Stromal cell of bone marrow (primary cell): ENCODE data around the gene STK24.
"Not testable (repeated sequence)": the region's sequence is repeated elsewhere in the genome, so short reads cannot be mapped to it uniquely, and the experiment has no call there.

ENCODE experiments used
- DNase-seq: peaks from one replicate; pipeline ENCODE4 v3.0.0-alpha.2; 2012; ENCODE audit warnings: low read depth

STK24 gene

GRCh38 chr13:98576963-98577835 lies at the start of gene STK24:
Gene STK24 (minus strand): TSS chr13:98577107. CDS start chr13:98576786, 321 bp downstream.
- peak; percentile 73 for DNase-seq

GRCh38 chr13:98626298-98626935 lies 49.5 kb upstream of the STK24 start:
- no peak for DNase-seq

- DNase-seq: not testable (repeated sequence)
Measured at GRCh38 chr13:98624589-98624988, 47.7 kb upstream of the STK24 start.

- no peak for DNase-seq
Measured at GRCh38 chr13:98622931-98623331, 46.0 kb upstream of the STK24 start.

GRCh38 chr13:98619556-98619955 lies 42.6 kb upstream of the STK24 start:
- no peak for DNase-seq

- DNase-seq: not testable (repeated sequence)
Measured at GRCh38 chr13:98615595-98615994, 38.7 kb upstream of the STK24 start.

- no peak for DNase-seq
Measured at GRCh38 chr13:98613591-98613990, 36.7 kb upstream of the STK24 start.

- no peak for DNase-seq
Measured at GRCh38 chr13:98609756-98610155, 32.8 kb upstream of the STK24 start.

- no peak for DNase-seq
Measured at GRCh38 chr13:98606296-98606695, 29.4 kb upstream of the STK24 start.

- DNase-seq: no peak
Measured at GRCh38 chr13:98599502-98600328, 22.8 kb upstream of the STK24 start.

GRCh38 chr13:98598043-98598442 lies 21.1 kb upstream of the STK24 start:
- no peak for DNase-seq

- no peak for DNase-seq
Measured at GRCh38 chr13:98595134-98595533, 18.2 kb upstream of the STK24 start.

- DNase-seq: no peak
Measured at GRCh38 chr13:98592362-98592732, 15.4 kb upstream of the STK24 start.

- DNase-seq: no peak
Measured at GRCh38 chr13:98591721-98592361, 14.9 kb upstream of the STK24 start.

- DNase-seq: not testable (repeated sequence)
Measured at GRCh38 chr13:98590471-98590870, 13.6 kb upstream of the STK24 start.

GRCh38 chr13:98589516-98589915 lies 12.6 kb upstream of the STK24 start:
- not testable (repeated sequence) for DNase-seq

GRCh38 chr13:98586400-98587345 lies 9.8 kb upstream of the STK24 start:
- DNase-seq: no peak

GRCh38 chr13:98585946-98586345 lies 9.0 kb upstream of the STK24 start:
- no peak for DNase-seq

- DNase-seq: no peak
Measured at GRCh38 chr13:98585398-98585754, 8.5 kb upstream of the STK24 start.

GRCh38 chr13:98584668-98585397 lies 7.9 kb upstream of the STK24 start:
- no peak for DNase-seq
